ACC112 (cell line): ENCODE results near the gene GNLY.

ENCODE experiments used
- H2AFZ ChIP-seq: fragments of 200-600 bp; sonication (generic); one replicate; pipeline ENCODE4 v1.6.0; 2017; ENCODE audit warnings: antibody characterized with exemption, low read length; ENCODE audit not compliant: unreplicated experiment
- H3K27ac ChIP-seq: fragments of 200-600 bp; sonication (generic); 2 replicates; pipeline ENCODE4 v1.5.1; 2014; ENCODE audit warnings: low read depth, mild to moderate bottlenecking, antibody characterized with exemption, low read length, moderate library complexity
- H3K27me3 ChIP-seq: fragments of 200-600 bp; sonication (generic); 2 replicates; pipeline ENCODE4 v1.6.1; 2014; ENCODE audit warnings: mild to moderate bottlenecking, antibody characterized with exemption, low read length, moderate library complexity, mixed read lengths; ENCODE audit not compliant: insufficient read depth
- H3K36me3 ChIP-seq: fragments of 200-600 bp; sonication (generic); 2 replicates; pipeline ENCODE4 v1.6.1; 2016; ENCODE audit warnings: mild to moderate bottlenecking, antibody characterized with exemption, low read length, moderate library complexity, mixed read lengths; ENCODE audit not compliant: insufficient read depth
- H3K4me1 ChIP-seq: fragments of 200-600 bp; sonication (generic); one replicate; pipeline ENCODE4 v1.6.1; 2016; ENCODE audit warnings: low read length, mixed read lengths; ENCODE audit not compliant: insufficient read depth, unreplicated experiment, control insufficient read depth
- H3K4me3 ChIP-seq: fragments of 200-600 bp; sonication (generic); 2 replicates; pipeline ENCODE4 v1.5.1; 2014; ENCODE audit warnings: mild to moderate bottlenecking, low read depth, low read length
- H3K79me2 ChIP-seq: fragments of 200-600 bp; sonication (generic); one replicate; pipeline ENCODE4 v1.6.0; 2016; ENCODE audit warnings: low read length; ENCODE audit not compliant: control insufficient read depth, unreplicated experiment, insufficient read depth

The GNLY gene

DNA sequence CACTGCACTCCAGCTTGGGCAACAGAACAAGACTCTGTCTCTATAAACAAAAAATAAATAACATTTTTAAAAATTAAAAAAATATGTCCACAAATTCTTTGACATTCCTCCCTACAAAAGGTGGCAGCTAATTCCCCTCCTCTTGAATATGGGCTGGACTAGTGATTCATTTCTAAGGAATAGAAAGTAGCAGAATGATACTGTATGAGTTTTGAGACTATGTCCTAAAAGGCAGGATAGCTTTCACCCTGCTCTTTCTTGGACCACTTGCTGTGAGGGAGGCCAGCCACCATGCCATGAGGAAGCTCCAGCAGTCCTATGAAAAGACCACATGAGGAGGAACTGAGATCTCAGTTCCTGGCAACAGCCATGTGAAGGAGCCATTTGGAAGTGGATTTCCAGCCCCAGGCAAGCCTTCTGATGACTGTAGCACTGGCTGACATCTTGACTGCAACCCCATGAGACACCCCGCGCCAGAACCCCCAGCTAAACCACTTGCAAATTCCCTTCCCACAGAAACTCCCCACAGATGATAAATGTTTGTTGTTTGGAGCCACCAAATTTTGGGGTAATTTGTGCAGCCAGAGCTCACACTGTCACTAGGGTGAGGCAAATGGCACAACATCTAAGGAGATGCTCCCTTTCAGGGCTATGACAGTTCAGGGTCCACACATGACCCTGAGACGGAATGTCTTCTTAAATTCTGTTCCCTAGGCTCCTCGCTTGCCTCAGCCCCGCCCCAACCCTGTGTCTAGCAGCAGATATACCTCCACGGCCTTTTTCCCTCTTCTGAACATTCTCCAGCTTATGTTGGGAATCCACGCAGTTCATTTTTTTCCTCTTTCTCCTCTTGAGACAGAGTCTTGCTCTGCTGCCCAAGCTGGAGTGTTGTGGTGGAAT lies 42.5 kb downstream of the GNLY start:
- Histone ChIP-seq H3K27me3 (no peaks in the 10 kb centered on the region), H2AFZ (peak overlapping the region; percentile 14), H3K4me3 (no peak overlapping the region), H3K36me3 (no peaks in the 10 kb centered on the region), H3K4me1 (peaks cover 38% of the 10 kb centered on the region), H3K79me2 (no peaks in the 10 kb centered on the region), H3K27ac (peak overlapping the region; percentile 57)

DNA sequence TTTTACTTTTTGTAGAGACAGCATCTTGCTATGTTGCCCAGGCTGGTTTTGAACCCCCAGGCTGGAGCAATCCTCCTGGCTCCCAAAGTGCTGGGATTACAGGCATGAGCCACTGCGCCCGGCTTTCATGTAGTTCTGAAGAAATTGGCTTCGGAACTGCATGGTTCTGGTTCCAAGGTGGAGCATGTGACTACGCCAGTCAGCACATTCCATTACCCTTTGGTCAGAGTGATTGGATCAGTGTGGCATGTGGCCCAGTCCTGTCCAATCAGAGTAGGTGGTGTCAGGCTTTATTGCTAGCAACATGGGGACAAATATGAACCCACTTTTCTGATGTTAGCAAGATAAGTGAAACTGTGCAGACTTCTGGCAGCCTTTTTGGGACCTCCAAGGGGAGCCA lies 43.3 kb downstream of the GNLY start:
- no peak overlapping the region for H3K4me3 ChIP-seq
- H3K4me1 ChIP-seq, result peaks cover 45% of the 10 kb centered on the region
- H3K36me3 ChIP-seq, result no peaks in the 10 kb centered on the region
- no peaks in the 10 kb centered on the region for H3K79me2 ChIP-seq
- H2AFZ ChIP-seq, result no peak overlapping the region
- peak overlapping the region; percentile 38; the same call in 1 of the 2 replicates for H3K27ac ChIP-seq
- no peaks in the 10 kb centered on the region for H3K27me3 ChIP-seq

DNA sequence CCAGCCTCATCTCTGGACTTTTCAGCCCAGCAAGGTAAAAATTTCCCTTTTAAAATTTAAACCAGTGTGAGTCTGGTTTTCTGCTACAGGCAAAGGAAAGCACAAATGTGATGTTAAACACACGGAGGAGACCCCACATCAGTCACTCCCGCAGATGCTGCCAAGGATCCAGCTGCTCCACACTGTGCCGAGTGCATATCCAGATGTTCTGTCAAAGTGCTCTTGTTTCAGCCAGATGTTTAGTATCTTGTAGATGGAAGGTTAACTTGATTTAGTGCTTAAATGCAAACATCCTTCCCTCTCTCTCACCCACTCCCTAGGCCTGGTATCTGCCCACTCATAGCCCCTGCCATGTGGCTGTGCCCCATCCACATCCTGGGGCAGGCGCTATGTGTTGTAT lies 43.8 kb downstream of the GNLY start:
- H3K27me3 ChIP-seq, result no peaks in the 10 kb centered on the region
- H3K4me1 ChIP-seq, result peaks cover 49% of the 10 kb centered on the region
- H3K27ac ChIP-seq, result peak overlapping the region; percentile 38; the same call in 1 of the 2 replicates
- H3K79me2 ChIP-seq, result no peaks in the 10 kb centered on the region
- no peak overlapping the region for H3K4me3 ChIP-seq
- H2AFZ ChIP-seq, result no peak overlapping the region
- H3K36me3 ChIP-seq, result no peaks in the 10 kb centered on the region

DNA sequence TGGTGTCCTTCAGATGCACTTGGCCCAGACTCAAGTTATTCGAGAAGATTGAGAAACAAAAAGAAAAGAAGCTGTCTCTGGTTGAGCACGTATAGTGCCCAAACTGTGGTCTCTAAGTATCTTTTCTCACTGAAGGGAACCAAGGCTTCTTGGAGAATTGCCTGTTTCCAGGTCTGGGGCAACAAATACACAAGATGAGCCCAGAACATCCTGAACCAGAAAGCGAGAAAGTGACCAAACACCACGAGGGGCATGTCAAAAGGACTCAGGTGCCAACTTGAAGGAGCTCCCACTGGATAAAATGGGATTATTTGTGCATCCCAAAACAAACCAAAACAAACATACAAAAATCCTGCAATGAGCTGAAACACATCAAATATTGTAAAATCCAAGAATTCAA lies 46.0 kb downstream of the GNLY start:
- peak overlapping the region; percentile 99; the same call in 1 of the 2 replicates for H3K27ac ChIP-seq
- no peak overlapping the region for H3K4me3 ChIP-seq
- peaks cover 66% of the 10 kb centered on the region for H3K4me1 ChIP-seq

DNA sequence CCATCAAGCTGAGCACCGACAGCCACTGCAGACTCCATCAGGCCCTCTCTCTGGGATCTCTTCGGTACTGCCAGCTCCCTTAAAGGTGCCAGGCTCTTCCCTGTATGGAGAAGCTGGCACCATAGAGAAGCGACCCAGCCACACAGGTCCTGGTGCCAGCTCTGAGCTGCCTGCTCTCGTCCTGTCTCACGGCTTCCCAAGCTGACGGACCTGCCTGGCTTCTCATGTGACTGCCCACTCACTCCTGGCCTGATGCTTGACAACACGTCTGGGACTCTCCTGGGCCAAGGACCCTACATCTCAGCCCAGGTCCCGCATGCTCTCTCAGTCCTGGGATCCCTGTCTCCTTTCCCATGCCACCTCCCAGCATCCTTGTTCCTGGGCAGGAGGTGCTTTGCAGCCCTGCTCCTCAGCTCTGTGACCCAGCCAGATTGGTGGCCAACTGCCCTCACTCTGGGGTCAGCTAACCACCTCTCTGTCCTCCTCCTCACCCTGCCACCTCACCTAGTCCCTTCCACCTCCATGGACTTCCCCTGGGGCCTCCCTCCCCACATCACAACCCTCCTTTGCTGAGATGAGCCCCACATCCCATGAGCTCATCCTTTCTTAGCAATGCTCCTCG lies 47.2 kb downstream of the GNLY start:
- Histone ChIP-seq H3K79me2 (no peaks in the 10 kb centered on the region), H3K27me3 (no peaks in the 10 kb centered on the region), H3K36me3 (no peaks in the 10 kb centered on the region), H3K4me1 (peaks cover 69% of the 10 kb centered on the region), H3K27ac (peak overlapping the region; percentile 99), H3K4me3 (peak overlapping the region; percentile 57; the same call in 1 of the 2 replicates), H2AFZ (no peak overlapping the region)

More for the DNA sequence above, 46.0 kb downstream of the GNLY start:
- no peaks in the 10 kb centered on the region for H3K79me2 ChIP-seq
- H3K36me3 ChIP-seq, result no peaks in the 10 kb centered on the region
- H3K27me3 ChIP-seq, result no peaks in the 10 kb centered on the region
- no peak overlapping the region for H2AFZ ChIP-seq

DNA sequence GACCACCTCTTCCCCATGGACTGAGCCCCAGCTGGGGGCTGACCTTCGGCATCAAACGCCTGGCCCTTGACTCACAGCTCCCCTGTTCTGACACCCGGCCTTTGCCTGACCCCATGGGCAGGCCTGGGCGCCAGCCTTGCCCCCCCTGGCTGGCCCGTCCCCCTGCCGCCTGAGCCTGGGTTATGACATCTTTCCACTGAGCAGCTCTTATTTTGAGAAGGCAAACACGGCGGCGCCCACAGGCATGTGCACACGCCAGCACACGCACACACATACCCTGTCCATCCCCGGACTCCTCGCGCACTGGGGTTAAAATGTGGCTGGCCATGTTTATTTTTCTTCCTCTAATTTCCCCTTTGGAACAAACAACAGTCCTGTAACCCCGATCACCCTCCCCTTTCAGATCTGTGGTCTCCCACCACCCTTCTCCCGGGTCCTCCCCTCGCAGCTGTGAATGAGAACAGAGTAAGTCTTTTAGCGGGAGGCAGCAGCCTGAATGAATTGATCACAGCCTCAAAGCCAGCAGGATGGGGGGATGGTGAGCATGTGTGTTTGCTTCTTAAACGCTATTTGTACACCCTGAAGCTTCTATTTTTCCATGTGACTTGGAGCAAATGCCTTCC lies 47.8 kb downstream of the GNLY start:
- Histone ChIP-seq H3K79me2 (no peaks in the 10 kb centered on the region), H2AFZ (peak overlapping the region; percentile 28), H3K27me3 (no peaks in the 10 kb centered on the region), H3K4me1 (peaks cover 66% of the 10 kb centered on the region), H3K27ac (peak overlapping the region; percentile 99), H3K4me3 (peak overlapping the region; percentile 57), H3K36me3 (no peaks in the 10 kb centered on the region)

DNA sequence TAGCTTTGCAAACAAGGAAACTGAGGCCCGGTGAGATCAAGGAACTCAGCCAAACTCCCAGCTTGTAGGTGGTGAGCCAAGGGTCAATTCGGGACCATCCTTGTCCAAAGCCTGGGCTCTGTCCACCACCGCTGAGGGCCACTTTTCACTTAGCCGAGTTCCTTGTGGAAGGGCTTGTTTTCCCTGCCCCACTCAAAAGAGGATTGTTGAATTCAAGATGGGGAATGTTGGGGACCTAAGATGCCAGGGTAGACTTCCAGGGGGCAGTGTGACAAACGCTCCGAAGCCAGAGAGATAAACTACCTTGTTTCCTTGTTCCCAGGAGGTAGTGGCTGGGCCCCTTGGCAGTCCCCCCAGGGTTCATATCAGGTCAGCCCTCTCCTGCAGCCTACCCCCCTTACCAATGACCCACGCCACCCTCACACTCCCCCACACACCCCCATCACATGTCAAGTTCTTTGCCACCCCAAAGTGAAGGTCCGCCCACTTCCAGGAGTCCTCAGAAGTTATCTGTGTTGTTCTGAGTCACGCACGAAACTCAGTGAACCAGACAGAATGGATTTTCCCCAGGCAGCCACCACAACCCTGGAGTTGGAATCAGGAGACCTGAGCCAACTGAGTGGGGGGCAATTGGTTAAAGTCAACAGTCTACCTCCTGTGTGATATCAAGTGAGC lies 49.3 kb downstream of the GNLY start:
- peak overlapping the region; percentile 99 for H3K27ac ChIP-seq

DNA sequence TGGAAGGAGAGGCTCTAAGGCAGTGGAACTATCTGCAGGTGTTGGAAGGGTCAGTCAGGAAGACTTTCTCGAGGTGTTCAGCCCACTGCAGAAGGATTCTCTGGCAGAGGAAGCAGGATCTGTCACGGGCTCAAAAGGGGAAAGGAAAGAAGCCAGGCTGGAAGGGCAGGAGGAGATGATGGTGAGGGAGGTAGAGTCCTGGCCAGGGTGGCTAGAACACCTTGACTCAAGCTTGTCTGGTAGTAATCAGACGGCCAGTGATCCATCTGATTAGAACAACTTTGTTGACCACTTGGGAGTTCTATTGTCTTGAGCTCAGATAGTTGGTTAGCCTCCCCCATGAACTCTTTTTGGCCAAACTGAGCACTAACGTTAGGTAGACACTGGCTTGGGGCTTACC lies 49.9 kb downstream of the GNLY start:
- H2AFZ ChIP-seq, result no peak overlapping the region
- H3K36me3 ChIP-seq, result no peaks in the 10 kb centered on the region
- H3K4me1 ChIP-seq, result peaks cover 61% of the 10 kb centered on the region
- H3K4me3 ChIP-seq, result peak overlapping the region; percentile 27; the same call in 1 of the 2 replicates
- peak overlapping the region; percentile 99 for H3K27ac ChIP-seq
- H3K79me2 ChIP-seq, result no peaks in the 10 kb centered on the region
- H3K27me3 ChIP-seq, result no peaks in the 10 kb centered on the region

More for the DNA sequence above, 49.3 kb downstream of the GNLY start:
- H3K79me2 ChIP-seq, result no peaks in the 10 kb centered on the region
- no peak overlapping the region for H3K4me3 ChIP-seq
- no peaks in the 10 kb centered on the region for H3K27me3 ChIP-seq
- H3K4me1 ChIP-seq, result peaks cover 58% of the 10 kb centered on the region
- no peak overlapping the region for H2AFZ ChIP-seq
- no peaks in the 10 kb centered on the region for H3K36me3 ChIP-seq

DNA sequence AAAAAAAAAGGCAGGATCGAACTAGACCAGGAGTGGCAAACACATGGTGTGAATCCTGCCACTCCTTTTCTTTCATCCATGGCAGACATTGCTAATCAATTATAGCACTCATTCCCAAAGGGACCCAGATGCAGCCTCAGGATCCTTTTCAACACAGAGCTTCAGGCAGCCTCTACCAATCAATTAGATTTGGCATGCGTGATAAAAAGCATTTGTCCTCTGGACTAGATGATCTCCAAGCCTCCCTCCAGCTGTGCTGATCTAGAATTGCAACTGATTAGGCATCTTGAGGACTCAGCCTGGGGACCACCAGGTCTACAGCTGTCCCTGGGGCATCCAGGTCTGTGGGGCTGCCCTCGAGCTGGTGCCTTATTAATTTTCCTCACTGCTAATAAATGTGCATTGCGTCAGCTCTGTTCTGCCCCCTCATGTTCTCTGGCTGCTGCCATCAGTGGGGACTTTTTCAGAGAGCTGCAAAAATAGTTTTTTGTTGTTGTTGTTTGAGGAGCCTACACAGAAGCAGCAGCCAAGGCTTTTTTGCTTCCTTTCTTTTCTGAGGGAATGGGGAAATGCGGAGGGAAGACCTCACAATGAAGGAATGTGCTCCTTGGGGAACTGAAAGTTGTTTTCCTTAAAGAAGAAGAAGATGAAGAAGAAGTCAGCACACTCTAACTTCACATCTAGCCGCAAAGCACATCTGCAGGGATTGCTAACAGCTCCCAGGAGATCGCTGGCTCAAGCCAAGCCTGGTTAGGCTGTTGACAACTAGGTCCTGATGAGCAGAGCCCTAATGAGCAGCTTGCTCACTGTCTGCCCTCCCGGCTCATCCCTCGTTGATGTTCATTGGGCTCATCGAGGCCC lies 50.8 kb downstream of the GNLY start:
- peak overlapping the region; percentile 66 for H3K4me3 ChIP-seq
- peak overlapping the region; percentile 67 for H2AFZ ChIP-seq
- H3K4me1 ChIP-seq, result peaks cover 61% of the 10 kb centered on the region
- H3K36me3 ChIP-seq, result no peaks in the 10 kb centered on the region
- H3K27ac ChIP-seq, result peak overlapping the region; percentile 99
- no peaks in the 10 kb centered on the region for H3K27me3 ChIP-seq
- H3K79me2 ChIP-seq, result no peaks in the 10 kb centered on the region
